ENCODE data around the gene FBXL17. TPM values are rescaled to one million over a fixed set of nuclear protein-coding genes. Genes with fewer than 3 reads are reported as not detected.

FBXL17 gene
- total RNA-seq, result 17.6 and 21.2 TPM in 2 replicates
- long read RNA-seq, partial matches to known transcripts, result 2 of 7 reads
- long read RNA-seq, other reads (novel, unspliced or antisense), result 5 of 7 reads

GRCh38 chr5:108381954-108382783, at the start of gene FBXL17:
Gene FBXL17, minus strand, starts transcription at chr5:108382098.
- TF ChIP-seq CTCF (IDR thresholded peaks at IDR 0.05), result no peak
- H3K27ac Mint-ChIP-seq (ENCODE audit: unreplicated experiment), result peak within 1 kb of the TSS; percentile 99
- peak; percentile 94 for DNase-seq (ENCODE audit: extremely low spot score, unreplicated experiment)
- peaks cover 8% of the 10 kb centered on the region for H3K36me3 Mint-ChIP-seq (ENCODE audit: unreplicated experiment)
- H3K4me3 Mint-ChIP-seq (ENCODE audit: unreplicated experiment), result peak within 1 kb of the TSS; percentile 92
- H3K9me3 Mint-ChIP-seq (ENCODE audit: unreplicated experiment), result peaks cover 5% of the 10 kb centered on the region
- H3K4me1 Mint-ChIP-seq (ENCODE audit: unreplicated experiment), result peaks cover 28% of the 10 kb centered on the region
- H3K27me3 Mint-ChIP-seq (ENCODE audit: unreplicated experiment), result no peaks in the 10 kb centered on the region

- TF ChIP-seq CTCF (IDR thresholded peaks at IDR 0.05), result no peak
- no peak for DNase-seq (ENCODE audit: extremely low spot score, unreplicated experiment)
Measured at GRCh38 chr5:108430931-108431608, 49.2 kb upstream of the FBXL17 start.

GRCh38 chr5:108421713-108422112, 39.8 kb upstream of the FBXL17 start:
- Mint-ChIP-seq H3K27ac (ENCODE audit: unreplicated experiment) (no peak overlapping the region), H3K9me3 (ENCODE audit: unreplicated experiment) (no peaks in the 10 kb centered on the region), H3K4me3 (ENCODE audit: unreplicated experiment) (no peak overlapping the region), H3K36me3 (ENCODE audit: unreplicated experiment) (no peaks in the 10 kb centered on the region), H3K4me1 (ENCODE audit: unreplicated experiment) (peaks cover 3% of the 10 kb centered on the region), H3K27me3 (ENCODE audit: unreplicated experiment) (peaks cover 7% of the 10 kb centered on the region)
- no peak for TF ChIP-seq CTCF (IDR thresholded peaks at IDR 0.05)
- no peak for DNase-seq (ENCODE audit: extremely low spot score, unreplicated experiment)

More at GRCh38 chr5:108430931-108431608, 49.2 kb upstream of the FBXL17 start:
- H3K27ac Mint-ChIP-seq (ENCODE audit: unreplicated experiment), result no peak overlapping the region
- H3K4me3 Mint-ChIP-seq (ENCODE audit: unreplicated experiment), result no peak overlapping the region
- no peaks in the 10 kb centered on the region for H3K36me3 Mint-ChIP-seq (ENCODE audit: unreplicated experiment)
- H3K9me3 Mint-ChIP-seq (ENCODE audit: unreplicated experiment), result no peaks in the 10 kb centered on the region
- H3K27me3 Mint-ChIP-seq (ENCODE audit: unreplicated experiment), result peaks cover 2% of the 10 kb centered on the region
- peaks cover 17% of the 10 kb centered on the region for H3K4me1 Mint-ChIP-seq (ENCODE audit: unreplicated experiment)

GRCh38 chr5:108420755-108421154, 38.9 kb upstream of the FBXL17 start:
- no peak for TF ChIP-seq CTCF (IDR thresholded peaks at IDR 0.05)
- peaks cover 2% of the 10 kb centered on the region for H3K27me3 Mint-ChIP-seq (ENCODE audit: unreplicated experiment)
- DNase-seq (ENCODE audit: extremely low spot score, unreplicated experiment), result no peak
- H3K4me1 Mint-ChIP-seq (ENCODE audit: unreplicated experiment), result peaks cover 3% of the 10 kb centered on the region
- H3K4me3 Mint-ChIP-seq (ENCODE audit: unreplicated experiment), result no peak overlapping the region
- no peak overlapping the region for H3K27ac Mint-ChIP-seq (ENCODE audit: unreplicated experiment)
- H3K36me3 Mint-ChIP-seq (ENCODE audit: unreplicated experiment), result no peaks in the 10 kb centered on the region
- no peaks in the 10 kb centered on the region for H3K9me3 Mint-ChIP-seq (ENCODE audit: unreplicated experiment)

GRCh38 chr5:108420158-108420557, 38.3 kb upstream of the FBXL17 start:
- no peak for TF ChIP-seq CTCF (IDR thresholded peaks at IDR 0.05)
- H3K36me3 Mint-ChIP-seq (ENCODE audit: unreplicated experiment), result no peaks in the 10 kb centered on the region
- no peaks in the 10 kb centered on the region for H3K9me3 Mint-ChIP-seq (ENCODE audit: unreplicated experiment)
- peaks cover 3% of the 10 kb centered on the region for H3K4me1 Mint-ChIP-seq (ENCODE audit: unreplicated experiment)
- no peak overlapping the region for H3K4me3 Mint-ChIP-seq (ENCODE audit: unreplicated experiment)
- no peak overlapping the region for H3K27ac Mint-ChIP-seq (ENCODE audit: unreplicated experiment)
- H3K27me3 Mint-ChIP-seq (ENCODE audit: unreplicated experiment), result no peaks in the 10 kb centered on the region
- no peak for DNase-seq (ENCODE audit: extremely low spot score, unreplicated experiment)

Data from osteocyte (in vitro differentiated cells).